NCI-H2227 (cell line): ENCODE results near the gene SMCO4.
"Not testable (repeated sequence)": the region's sequence is repeated elsewhere in the genome, so short reads cannot be mapped to it uniquely, and the experiment has no call there.

Experiments used
- DNase-seq: peaks from one replicate; lab custom pipeline; 2025; ENCODE audit not compliant: unreplicated experiment; lab: John Stamatoyannopoulos, UW

SMCO4 gene, protein sequence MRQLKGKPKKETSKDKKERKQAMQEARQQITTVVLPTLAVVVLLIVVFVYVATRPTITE

GRCh38 chr11:93543292-93543977 is at the start of gene SMCO4:
Gene SMCO4, minus strand, starts transcription at chr11:93543391. Its CDS starts 64,202 bp downstream, at chr11:93479189.
- peak; percentile 86 for DNase-seq

- DNase-seq = no peak
Measured at GRCh38 chr11:93591247-93591898, 48.2 kb upstream of the SMCO4 start.

DNA sequence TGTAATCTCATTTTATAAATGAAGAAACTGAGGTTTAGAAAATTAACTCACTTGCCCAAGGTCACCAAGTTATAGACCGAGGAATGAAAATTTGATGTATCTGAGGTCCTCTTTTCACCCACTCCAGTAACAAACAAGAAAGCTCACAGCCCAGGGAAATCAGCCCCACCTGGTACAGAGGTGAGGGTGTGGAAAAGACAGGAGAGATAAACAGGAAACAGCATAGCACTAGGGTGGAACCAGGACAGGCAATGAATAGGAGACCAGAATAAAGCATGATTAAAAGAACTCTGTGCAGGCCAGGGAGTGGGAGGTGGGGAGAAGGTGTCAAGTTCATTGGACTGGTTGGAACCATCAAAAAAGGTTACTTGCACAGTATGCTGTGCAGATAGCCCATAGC is 46.2 kb upstream of the SMCO4 start:
- DNase-seq = no peak

GRCh38 chr11:93587858-93588581 is 44.8 kb upstream of the SMCO4 start:
- no peak for DNase-seq

GRCh38 chr11:93587425-93587824 is 44.2 kb upstream of the SMCO4 start:
- DNase-seq = not testable (repeated sequence)

DNA sequence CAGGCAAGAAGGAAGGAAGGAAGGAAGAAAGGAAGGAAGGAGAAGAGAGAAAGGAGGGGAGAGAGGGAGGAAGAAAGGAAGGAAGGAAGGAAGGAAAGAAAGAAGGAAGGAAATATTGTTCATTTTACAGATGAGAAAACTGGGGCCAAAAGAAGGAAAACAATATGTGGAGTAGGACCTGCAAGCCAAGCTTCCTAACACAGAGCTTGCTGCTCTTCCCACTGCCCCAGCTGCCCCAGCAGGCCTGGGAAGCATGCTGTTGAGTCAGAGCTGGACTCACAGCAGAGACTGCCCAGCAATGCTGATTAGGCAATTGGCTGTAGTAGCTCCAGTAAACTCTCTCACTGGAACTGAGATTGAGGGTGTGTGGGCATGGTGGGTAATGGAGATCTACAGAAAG is 42.6 kb upstream of the SMCO4 start:
- DNase-seq = no peak

DNA sequence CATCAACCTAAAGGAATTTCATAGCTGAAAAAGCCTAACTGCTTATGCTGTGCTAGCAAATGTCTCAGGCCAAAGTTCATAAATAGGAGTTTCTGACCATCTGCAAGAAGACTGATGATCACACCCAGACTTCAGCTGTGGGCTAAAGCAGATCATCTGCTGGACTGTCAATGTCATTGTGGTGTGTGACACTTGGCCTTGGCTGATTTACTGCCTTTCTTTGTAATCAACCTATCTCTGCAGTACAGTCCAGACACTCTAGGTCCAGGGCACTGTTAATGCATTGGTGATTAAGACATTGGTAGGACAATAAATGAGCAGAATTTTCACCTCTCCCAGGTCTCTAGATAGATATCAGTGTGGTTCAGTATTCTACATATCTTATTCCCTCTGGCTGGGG is 40.3 kb upstream of the SMCO4 start:
- no peak for DNase-seq

DNA sequence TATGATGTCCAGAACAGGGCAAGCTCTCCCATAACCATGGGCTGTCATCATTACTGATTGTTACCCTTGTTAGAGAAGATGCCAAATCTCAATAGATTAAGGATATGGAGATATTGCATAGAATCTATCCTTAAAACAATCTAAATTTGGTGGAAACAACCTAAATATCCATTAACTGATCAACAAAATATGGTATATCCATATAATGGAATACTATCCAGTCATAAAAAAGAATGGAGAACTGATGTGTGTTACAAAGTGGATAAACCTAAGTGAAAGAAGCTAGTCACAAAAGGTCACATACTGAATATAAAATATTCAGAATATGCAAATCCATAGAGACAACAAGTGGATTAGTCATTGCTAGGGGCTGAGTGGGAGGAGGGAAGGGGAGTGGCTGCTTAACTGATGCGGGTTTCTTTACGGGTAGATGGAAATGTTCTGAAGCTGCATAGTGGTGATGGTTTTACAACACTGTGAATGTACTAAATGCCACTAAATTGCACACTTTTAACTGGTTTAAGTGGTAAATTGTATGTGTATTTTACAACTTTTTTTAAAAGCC is 36.1 kb upstream of the SMCO4 start:
- no peak for DNase-seq

GRCh38 chr11:93577286-93577685 is 34.1 kb upstream of the SMCO4 start:
- no peak for DNase-seq

DNA sequence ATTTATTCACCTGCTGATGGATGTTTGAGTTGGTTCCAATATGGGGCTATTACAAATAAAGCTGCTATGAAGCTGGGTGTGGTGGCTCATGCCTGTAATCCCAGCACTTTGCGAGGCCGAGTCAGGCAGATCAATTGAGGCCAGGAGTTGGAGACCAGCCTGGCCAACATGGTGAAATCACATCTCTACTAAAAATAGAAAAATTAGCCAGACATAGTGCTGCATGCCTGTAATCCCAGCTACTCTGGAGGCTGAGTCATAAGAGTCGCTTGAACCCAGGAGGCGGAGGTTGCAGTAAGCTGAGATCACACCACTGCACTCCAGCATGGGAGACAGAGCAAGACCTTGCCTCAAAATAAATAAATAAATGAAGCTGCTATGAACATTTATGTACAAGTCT is 33.7 kb upstream of the SMCO4 start:
- not testable (repeated sequence) for DNase-seq

DNA sequence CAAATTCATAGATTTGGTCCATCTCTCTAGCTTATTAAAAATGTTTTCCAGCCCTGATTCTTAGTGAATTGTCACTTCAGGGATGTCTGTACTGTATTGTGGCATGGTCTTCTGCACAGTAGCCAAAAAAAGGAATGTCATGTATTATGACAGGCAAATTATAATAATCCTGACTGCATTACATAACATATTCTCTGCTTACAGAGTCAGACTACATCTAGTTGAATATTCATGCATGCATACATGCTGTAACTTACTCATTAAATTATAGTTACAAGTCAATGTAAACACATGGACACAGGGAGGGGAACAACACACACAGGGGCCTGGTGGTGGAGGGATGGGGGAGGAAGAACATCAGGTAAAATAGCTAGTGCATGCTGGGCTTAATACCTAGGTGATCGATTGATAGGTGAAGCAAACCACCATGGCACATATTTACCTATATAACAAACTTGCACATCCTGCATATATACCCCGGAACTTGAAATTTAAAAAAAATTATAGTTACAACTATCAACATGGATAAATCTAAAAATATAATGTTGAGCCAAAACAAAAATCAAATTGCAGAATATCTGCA is 31.5 kb upstream of the SMCO4 start:
- no peak for DNase-seq

DNA sequence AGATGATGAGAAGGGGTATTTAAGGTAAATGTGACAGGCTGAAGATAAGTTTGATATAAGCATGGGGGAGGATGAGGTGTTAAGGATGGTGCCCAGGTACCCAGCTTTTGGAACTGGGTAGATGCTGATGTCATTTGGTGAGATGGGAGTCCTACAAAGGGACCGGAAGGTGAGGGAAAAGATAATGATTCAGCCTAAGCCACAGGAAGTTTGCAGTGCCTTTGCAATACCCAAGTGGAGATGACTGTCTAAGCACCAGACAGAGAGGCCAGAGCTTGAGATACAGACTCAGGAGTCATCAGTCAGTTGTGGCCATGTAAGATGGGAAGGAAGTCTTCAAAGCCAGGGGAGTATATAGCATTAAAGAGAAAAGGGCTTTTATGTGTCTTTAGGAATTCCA is 30.0 kb upstream of the SMCO4 start:
- DNase-seq = no peak

DNA sequence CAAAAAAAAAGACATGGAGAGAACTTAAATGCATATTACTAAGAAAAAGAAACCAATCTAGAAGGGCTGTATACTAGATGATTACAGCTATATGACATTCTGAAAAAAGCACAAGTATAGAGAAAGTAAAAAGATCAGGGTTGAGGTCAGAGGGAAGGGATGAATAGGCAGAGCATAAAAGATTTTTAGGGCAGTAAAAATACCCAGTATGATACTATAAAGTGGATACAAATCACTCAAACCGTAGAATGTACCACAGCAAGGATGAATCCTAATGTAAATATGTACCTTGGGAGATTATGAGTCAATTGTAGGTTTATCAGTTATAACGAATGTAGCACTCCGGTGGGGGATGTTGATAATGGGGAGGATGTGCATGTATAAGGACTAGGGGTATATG is 29.4 kb upstream of the SMCO4 start:
- no peak for DNase-seq

DNA sequence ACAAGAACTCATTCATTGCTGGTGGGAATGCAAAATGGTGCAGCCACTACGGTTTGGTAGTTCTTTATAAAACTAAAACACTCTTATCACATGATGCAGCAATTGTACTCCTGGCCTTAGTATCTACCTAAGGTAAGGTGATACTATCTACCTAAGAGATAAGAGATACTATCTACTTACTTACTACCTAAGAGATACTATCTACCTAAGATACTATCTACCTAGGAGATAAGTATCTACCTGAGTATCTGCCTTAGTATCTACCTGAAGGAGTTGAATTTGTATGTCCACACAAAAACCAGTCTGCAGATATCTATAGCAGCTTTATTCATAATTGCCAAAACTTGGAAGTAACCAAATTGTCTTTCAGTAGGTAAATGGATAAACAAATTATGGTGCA is 29.0 kb upstream of the SMCO4 start:
- no peak for DNase-seq

DNA sequence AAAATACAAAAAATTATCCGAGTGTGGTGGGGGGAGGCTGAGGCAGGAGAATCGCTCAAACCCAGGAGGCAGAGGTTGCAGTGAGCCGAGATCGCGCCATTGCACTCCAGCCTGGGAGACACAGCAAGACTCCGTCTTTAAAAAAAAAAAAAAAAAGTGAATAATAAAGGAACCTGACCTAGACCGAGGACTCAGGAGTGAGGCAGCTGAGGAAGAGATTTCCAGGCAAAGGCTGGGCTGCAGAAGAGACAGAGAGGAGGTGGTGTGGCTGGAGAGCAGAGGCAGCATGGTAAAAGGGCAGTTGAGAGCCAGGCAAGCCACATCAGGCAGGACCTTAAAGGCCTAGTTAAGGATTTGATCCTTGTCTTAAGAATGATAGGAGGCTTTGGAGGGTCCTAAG is 28.4 kb upstream of the SMCO4 start:
- no peak for DNase-seq

DNA sequence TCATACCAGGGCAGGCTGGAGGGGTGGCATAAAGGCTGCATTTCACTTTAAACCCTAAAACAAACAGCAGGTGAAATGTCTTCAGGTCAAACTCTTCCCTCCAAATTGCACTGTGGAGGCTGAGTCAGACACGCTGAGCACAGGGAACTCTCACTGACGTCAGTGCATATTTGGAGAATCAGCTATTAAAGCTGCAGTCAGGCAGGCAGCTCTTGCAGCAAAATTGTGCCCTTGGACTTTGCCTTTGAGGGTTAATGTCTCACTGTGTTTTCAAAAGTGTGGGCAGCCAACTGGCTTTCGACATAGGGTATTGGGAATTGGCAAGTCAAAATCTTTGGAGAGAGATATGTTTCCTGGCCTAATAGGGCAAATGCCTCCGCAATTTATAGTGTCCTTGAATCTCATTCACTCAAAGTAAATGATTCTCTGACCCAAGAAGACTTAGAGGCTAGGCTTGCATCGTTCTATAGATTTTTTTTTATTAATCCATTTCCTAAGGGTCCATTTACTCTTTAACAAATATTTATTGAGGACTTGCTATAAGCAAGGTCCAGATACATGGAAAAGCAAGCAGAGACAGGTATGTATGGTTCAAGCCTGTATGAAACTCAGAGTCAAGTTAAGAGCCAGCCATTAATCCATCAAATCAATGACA is 27.7 kb upstream of the SMCO4 start:
- DNase-seq = peak; percentile 14

DNA sequence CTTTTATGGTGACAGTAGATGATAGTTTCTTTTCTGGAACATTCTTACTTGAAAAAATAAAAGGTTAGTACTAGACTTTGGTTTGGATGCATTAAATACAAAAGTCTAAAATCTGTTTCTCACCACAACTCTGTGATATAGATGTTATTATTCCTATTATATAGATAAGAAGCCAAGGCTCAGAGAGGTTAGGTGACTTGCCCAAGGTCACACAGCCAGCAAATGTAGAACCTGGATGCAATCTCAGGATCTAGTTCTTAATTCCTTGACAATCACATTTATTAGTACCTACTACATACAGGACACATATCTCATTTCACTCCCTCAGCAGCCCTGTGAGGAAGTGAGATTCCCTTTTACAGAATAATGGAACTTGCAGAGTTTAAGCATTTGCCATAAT is 26.3 kb upstream of the SMCO4 start:
- no peak for DNase-seq

GRCh38 chr11:93568726-93569125 is 25.5 kb upstream of the SMCO4 start:
- no peak for DNase-seq

GRCh38 chr11:93567401-93567895 is 24.3 kb upstream of the SMCO4 start:
- DNase-seq = no peak

DNA sequence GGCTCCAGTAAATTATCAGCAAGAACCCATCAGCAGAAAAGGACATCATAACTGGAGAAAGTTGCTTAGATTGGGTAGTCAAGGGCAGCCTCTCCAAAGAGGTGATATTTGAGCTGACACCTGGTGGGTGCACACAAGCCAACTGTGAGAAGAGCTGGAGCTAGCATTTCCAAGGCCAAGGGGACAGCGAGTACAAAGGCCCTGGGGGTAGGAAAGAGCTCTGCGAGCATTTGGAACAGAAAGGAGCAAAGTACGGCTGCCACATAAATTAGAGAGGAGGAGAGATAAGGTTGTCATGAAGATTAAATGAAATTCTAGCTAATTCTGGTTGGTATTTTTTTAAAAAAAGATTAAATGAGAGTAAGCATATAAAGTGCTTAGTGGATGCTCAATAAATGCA is 21.7 kb upstream of the SMCO4 start:
- DNase-seq = no peak

- DNase-seq = no peak
Measured at GRCh38 chr11:93563857-93564256, 20.7 kb upstream of the SMCO4 start.
